Sigmoid colon (tissue), 4 donors: ENCODE measurements around the gene ABCF1.

Experiments
- CTCF ChIP-seq, 4 experiments: fragments of 450-650 bp in 3 of 4; fragments of 200-600 bp in 1 of 4; IDR thresholded peaks; one replicate each; pipeline ENCODE4 v1.5.1; 2016 to 2019; ENCODE audit warnings: antibody characterized with exemption in 4 of 4, mild to moderate bottlenecking in 3 of 4, moderate library complexity in 2 of 4
- EP300 ChIP-seq, 4 donors: sonication (generic); formaldehyde crosslinking; IDR thresholded peaks; one replicate each; pipeline ENCODE4 v1.6.1; 2017; ENCODE audit warnings: antibody characterized with exemption in 4 of 4
- POLR2A ChIP-seq, 2 donors: fragments of 450-650 bp; IDR thresholded peaks; one replicate each; pipeline ENCODE4 v1.6.1; 2016; ENCODE audit warnings: antibody characterized with exemption in 2 of 2, mild to moderate bottlenecking in 2 of 2, moderate library complexity in 2 of 2

- no peak for TF ChIP-seq CTCF (IDR thresholded peaks at IDR 0.05)
- no peak for TF ChIP-seq EP300 (IDR thresholded peaks at IDR 0.05)
- TF ChIP-seq POLR2A (IDR thresholded peaks at IDR 0.05) = no peak
Observed at GRCh38 chr6:30625511-30625910, 54.3 kb downstream of the ABCF1 start.
